MM.1S (cell line): ENCODE results near the gene EXOC4.

Experiments
- DNase-seq: peaks from one replicate; pipeline ENCODE4 v3.0.0-alpha.2; 2015
- H2AFZ ChIP-seq: fragments of 300-600 bp; sonication (generic); 2 replicates; pipeline ENCODE4 v1.6.0; 2016; ENCODE audit warnings: antibody characterized with exemption, low read length
- H3F3A ChIP-seq: fragments of 300-600 bp; sonication (generic); 2 replicates; pipeline ENCODE4 v1.6.1; 2016; ENCODE audit warnings: mild to moderate bottlenecking, antibody characterized with exemption, low read length, moderate library complexity, mixed read lengths; ENCODE audit not compliant: insufficient read depth
- H3K27ac ChIP-seq: fragments of 300-600 bp; sonication (generic); 2 replicates; pipeline ENCODE4 v1.5.1; 2016; ENCODE audit warnings: mild to moderate bottlenecking, low read length
- H3K27me3 ChIP-seq: fragments of 300-600 bp; sonication (generic); replicated peaks from 2 replicates; pipeline ENCODE4 v1.6.0; 2016; ENCODE audit warnings: low read length; ENCODE audit not compliant: insufficient read depth
- H3K36me3 ChIP-seq: fragments of 300-600 bp; sonication (generic); replicated peaks from 2 replicates; pipeline ENCODE4 v1.6.1; 2016; ENCODE audit warnings: mild to moderate bottlenecking, low read length, mixed read lengths; ENCODE audit not compliant: insufficient read depth
- H3K4me1 ChIP-seq: fragments of 300-600 bp; sonication (generic); 2 replicates; pipeline ENCODE4 v1.6.1; 2016; ENCODE audit warnings: low read length, mixed read lengths
- H3K4me2 ChIP-seq: fragments of 300-600 bp; sonication (generic); 2 replicates; pipeline ENCODE4 v1.6.0; 2016; ENCODE audit warnings: low read depth, low read length
- H3K4me3 ChIP-seq: fragments of 300-600 bp; sonication (generic); 2 replicates; pipeline ENCODE4 v1.5.1; 2016; ENCODE audit warnings: low read length, mixed read lengths
- H3K79me2 ChIP-seq: fragments of 300-600 bp; sonication (generic); 2 replicates; pipeline ENCODE4 v1.6.1; 2016; ENCODE audit warnings: mixed run types, low read length, mixed read lengths
- H3K9ac ChIP-seq: fragments of 300-600 bp; sonication (generic); 2 replicates; pipeline ENCODE4 v1.6.1; 2016; ENCODE audit warnings: low read length, mixed read lengths
- H3K9me2 ChIP-seq: fragments of 300-600 bp; sonication (generic); replicated peaks from 2 replicates; pipeline ENCODE4 v1.6.1; 2016; ENCODE audit warnings: mild to moderate bottlenecking, low read length, mixed read lengths; ENCODE audit not compliant: insufficient read depth
- H3K9me3 ChIP-seq: fragments of 300-600 bp; sonication (generic); replicated peaks from 2 replicates; pipeline ENCODE4 v1.6.1; 2016; ENCODE audit warnings: mild to moderate bottlenecking, low read length, mixed read lengths; ENCODE audit not compliant: insufficient read depth
- H4K20me1 ChIP-seq: fragments of 300-600 bp; sonication (generic); 2 replicates; pipeline ENCODE4 v1.6.1; 2016; ENCODE audit warnings: mild to moderate bottlenecking, low read length, moderate library complexity, mixed read lengths; ENCODE audit not compliant: insufficient read depth
- EZH2 ChIP-seq: fragments of 300-600 bp; sonication (generic); optimal IDR thresholded peaks from 2 replicates; pipeline ENCODE3; 2017; ENCODE audit warnings: low read depth, mild to moderate bottlenecking, antibody characterized with exemption, low read length, mixed read lengths
- EZH2phosphoT487 ChIP-seq: fragments of 300-600 bp; sonication (generic); IDR thresholded peaks from 2 replicates; pipeline ENCODE4 v1.6.1; 2018; ENCODE audit warnings: antibody characterized with exemption, low read length
- TF ChIP-seq, protein P1 (sequence below): fragments of 300-600 bp; sonication (generic); IDR thresholded peaks from 2 replicates; pipeline ENCODE4 v1.5.1; 2016; ENCODE audit warnings: antibody characterized with exemption, low read length, mixed read lengths

Gene EXOC4

DNA sequence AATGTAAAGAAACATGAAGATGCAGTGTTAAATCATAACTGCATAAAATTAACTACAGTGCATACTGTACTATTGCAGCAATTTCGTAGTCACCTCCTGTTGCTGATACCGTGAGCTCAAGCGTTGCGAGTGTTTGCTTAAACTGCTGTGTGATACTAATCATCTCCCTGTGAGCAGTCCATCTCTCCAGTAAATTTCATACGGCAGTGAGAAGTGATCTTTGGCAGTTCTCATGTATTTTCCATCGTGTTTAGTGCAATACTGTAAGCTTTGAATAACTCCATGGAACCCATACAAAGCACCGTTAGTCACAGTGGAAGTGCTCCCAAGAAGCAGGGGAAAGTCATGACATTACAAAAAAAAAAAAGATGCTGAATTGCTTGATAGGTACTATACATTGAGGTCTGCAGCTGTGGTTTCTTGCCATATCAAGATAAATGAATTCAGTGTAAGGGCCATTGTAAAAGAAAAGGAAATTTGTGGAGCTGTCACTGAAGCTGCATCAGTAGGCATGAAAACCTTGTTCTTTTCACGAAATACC is 360.4 kb downstream of the EXOC4 start:
- H3K4me2 ChIP-seq: no peak overlapping the region
- no peak overlapping the region for H3K27ac ChIP-seq
- no peaks in the 10 kb centered on the region for H3K4me1 ChIP-seq
- H3K36me3 ChIP-seq: no peaks in the 10 kb centered on the region
- H4K20me1 ChIP-seq: no peaks in the 10 kb centered on the region
- DNase-seq: no peak
- TF ChIP-seq, protein P1, sequence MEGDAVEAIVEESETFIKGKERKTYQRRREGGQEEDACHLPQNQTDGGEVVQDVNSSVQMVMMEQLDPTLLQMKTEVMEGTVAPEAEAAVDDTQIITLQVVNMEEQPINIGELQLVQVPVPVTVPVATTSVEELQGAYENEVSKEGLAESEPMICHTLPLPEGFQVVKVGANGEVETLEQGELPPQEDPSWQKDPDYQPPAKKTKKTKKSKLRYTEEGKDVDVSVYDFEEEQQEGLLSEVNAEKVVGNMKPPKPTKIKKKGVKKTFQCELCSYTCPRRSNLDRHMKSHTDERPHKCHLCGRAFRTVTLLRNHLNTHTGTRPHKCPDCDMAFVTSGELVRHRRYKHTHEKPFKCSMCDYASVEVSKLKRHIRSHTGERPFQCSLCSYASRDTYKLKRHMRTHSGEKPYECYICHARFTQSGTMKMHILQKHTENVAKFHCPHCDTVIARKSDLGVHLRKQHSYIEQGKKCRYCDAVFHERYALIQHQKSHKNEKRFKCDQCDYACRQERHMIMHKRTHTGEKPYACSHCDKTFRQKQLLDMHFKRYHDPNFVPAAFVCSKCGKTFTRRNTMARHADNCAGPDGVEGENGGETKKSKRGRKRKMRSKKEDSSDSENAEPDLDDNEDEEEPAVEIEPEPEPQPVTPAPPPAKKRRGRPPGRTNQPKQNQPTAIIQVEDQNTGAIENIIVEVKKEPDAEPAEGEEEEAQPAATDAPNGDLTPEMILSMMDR: no peak
- TF ChIP-seq EZH2: no peak
- no peak for TF ChIP-seq EZH2phosphoT487
- no peaks in the 10 kb centered on the region for H3K9me3 ChIP-seq
- H3K4me3 ChIP-seq: no peak overlapping the region
- no peaks in the 10 kb centered on the region for H3F3A ChIP-seq
- H3K9me2 ChIP-seq: no peaks in the 10 kb centered on the region
- H3K27me3 ChIP-seq: no peaks in the 10 kb centered on the region
- H3K9ac ChIP-seq: no peak overlapping the region
- no peak overlapping the region for H2AFZ ChIP-seq
- no peaks in the 10 kb centered on the region for H3K79me2 ChIP-seq

DNA sequence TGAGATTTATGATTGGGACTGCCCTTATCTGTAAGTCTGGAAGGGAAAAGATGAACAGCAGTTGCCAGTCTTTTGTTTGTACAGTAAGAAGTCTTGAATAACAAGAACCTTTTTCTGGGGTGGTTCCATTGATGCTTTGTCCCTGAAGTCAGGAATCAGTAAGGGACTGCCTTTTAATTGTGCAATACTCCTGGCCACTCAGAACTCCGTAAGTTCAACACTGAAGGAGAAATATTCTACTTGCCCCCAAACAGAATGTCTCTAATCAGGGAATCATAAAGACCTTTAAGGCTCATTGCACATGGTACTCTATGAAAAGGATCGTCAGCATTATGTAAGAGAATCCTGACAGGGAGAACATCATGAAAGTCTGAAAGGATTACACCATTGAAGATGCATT is 361.4 kb downstream of the EXOC4 start:
- no peak overlapping the region for H3K4me3 ChIP-seq
- no peak for TF ChIP-seq EZH2phosphoT487
- no peak for TF ChIP-seq EZH2
- TF ChIP-seq, protein P1: no peak
- H3K9me3 ChIP-seq: no peaks in the 10 kb centered on the region

DNA sequence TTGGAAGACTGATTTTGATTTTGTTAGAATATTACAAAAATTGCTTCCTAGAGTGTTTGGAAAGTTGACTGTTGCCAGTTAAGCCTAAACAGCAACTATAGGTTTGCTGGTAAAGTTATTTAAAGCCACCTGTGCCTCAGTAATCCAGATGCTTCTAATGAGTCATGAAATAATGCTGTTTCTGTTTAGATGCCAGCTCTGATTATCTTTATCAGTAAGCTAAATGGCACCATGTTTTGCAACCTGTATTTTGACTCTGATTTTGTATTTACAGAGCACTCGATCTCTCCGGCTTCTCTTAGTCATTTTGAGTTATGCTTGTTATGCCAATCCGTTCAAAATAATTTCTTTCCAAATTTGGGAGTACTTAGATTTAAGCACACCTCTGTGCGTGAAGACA is 366.1 kb downstream of the EXOC4 start:
- Histone ChIP-seq H3F3A (no peaks in the 10 kb centered on the region), H3K4me1 (no peaks in the 10 kb centered on the region), H3K36me3 (no peaks in the 10 kb centered on the region), H3K4me2 (no peak overlapping the region), H3K9me2 (no peaks in the 10 kb centered on the region), H3K79me2 (no peaks in the 10 kb centered on the region), H3K27ac (no peak overlapping the region), H3K9me3 (no peaks in the 10 kb centered on the region), H3K27me3 (no peaks in the 10 kb centered on the region), H4K20me1 (no peaks in the 10 kb centered on the region), H2AFZ (no peak overlapping the region), H3K4me3 (no peak overlapping the region), H3K9ac (no peak overlapping the region)
- TF ChIP-seq, protein P1: no peak
- DNase-seq: no peak

More for the DNA sequence above, 361.4 kb downstream of the EXOC4 start:
- no peaks in the 10 kb centered on the region for H4K20me1 ChIP-seq
- no peaks in the 10 kb centered on the region for H3K36me3 ChIP-seq
- H3K4me2 ChIP-seq: no peak overlapping the region
- no peaks in the 10 kb centered on the region for H3K9me2 ChIP-seq
- no peaks in the 10 kb centered on the region for H3K79me2 ChIP-seq
- no peaks in the 10 kb centered on the region for H3K27me3 ChIP-seq
- H2AFZ ChIP-seq: no peak overlapping the region
- no peaks in the 10 kb centered on the region for H3F3A ChIP-seq
- H3K9ac ChIP-seq: no peak overlapping the region
- DNase-seq: no peak
- H3K27ac ChIP-seq: no peak overlapping the region
- no peaks in the 10 kb centered on the region for H3K4me1 ChIP-seq
